Measurements from ENCODE around the gene XYLT2.

DNA sequence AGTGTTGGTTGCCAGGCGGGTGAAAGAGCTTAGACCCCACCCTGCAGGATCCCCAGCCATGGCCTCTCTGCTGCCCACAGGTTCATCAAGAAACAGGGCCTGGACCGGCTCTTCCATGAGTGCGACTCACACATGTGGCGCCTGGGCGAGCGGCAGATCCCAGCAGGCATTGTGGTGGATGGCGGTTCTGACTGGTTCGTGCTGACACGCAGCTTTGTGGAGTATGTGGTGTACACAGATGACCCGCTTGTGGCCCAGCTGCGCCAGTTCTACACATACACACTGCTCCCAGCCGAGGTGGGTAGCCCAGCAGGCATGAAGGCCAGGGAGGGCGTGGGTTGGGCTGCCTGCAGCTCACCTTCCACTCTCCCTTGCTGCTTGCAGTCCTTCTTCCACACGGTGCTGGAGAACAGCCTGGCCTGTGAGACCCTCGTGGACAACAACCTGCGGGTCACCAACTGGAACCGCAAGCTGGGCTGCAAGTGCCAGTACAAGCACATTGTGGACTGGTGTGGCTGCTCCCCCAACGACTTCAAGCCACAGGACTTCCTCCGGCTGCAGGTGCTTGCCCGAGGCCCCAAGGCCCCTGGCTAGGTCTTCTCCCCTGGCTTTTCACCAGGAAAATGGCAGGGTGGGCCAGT, 9.9 kb downstream of the XYLT2 start:
- TF ChIP-seq, protein P1, sequence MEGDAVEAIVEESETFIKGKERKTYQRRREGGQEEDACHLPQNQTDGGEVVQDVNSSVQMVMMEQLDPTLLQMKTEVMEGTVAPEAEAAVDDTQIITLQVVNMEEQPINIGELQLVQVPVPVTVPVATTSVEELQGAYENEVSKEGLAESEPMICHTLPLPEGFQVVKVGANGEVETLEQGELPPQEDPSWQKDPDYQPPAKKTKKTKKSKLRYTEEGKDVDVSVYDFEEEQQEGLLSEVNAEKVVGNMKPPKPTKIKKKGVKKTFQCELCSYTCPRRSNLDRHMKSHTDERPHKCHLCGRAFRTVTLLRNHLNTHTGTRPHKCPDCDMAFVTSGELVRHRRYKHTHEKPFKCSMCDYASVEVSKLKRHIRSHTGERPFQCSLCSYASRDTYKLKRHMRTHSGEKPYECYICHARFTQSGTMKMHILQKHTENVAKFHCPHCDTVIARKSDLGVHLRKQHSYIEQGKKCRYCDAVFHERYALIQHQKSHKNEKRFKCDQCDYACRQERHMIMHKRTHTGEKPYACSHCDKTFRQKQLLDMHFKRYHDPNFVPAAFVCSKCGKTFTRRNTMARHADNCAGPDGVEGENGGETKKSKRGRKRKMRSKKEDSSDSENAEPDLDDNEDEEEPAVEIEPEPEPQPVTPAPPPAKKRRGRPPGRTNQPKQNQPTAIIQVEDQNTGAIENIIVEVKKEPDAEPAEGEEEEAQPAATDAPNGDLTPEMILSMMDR (IDR thresholded peaks at IDR 0.05): no peak
- TF ChIP-seq POLR2A (IDR thresholded peaks at IDR 0.05): no peak
